GM06990 (cell line): ENCODE results near the gene RECQL5.
"Not testable (repeated sequence)": the region's sequence is repeated elsewhere in the genome, so short reads cannot be mapped to it uniquely, and the experiment has no call there.

Experiments used
- DNase-seq: peaks from one replicate; pipeline ENCODE4 v3.0.0-alpha.2; 2011; ENCODE audit not compliant: insufficient read length; ENCODE audit errors: extremely low read depth
- H3K27me3 ChIP-seq: replicated peaks from 2 replicates; pipeline ENCODE4 v1.6.0; 2011; ENCODE audit warnings: low read length; ENCODE audit not compliant: control insufficient read depth, insufficient read depth
- H3K36me3 ChIP-seq: 2 replicates; pipeline ENCODE4 v1.5.1; 2011; ENCODE audit warnings: low read length; ENCODE audit not compliant: control insufficient read depth, insufficient read depth
- H3K4me3 ChIP-seq: replicated peaks from 2 replicates; pipeline ENCODE4 v1.5.1; 2011; ENCODE audit warnings: low read depth, mild to moderate bottlenecking, control low read depth, low read length
- CTCF ChIP-seq: IDR thresholded peaks from 2 replicates; pipeline ENCODE4 v1.5.1; 2011; ENCODE audit warnings: low read length, control low read depth, mild to moderate bottlenecking, inconsistent platforms; ENCODE audit not compliant: insufficient read depth, poor library complexity, severe bottlenecking

RECQL5 gene

GRCh38 chr17:75595284-75595919, 71.6 kb downstream of the RECQL5 start:
- TF ChIP-seq CTCF, result no peak
- no peak for DNase-seq
- no peaks in the 10 kb centered on the region; the same call in 1 of the 2 replicates for H3K27me3 ChIP-seq
- no peak overlapping the region for H3K4me3 ChIP-seq
- H3K36me3 ChIP-seq, result no peaks in the 10 kb centered on the region

- no peak for TF ChIP-seq CTCF
- Histone ChIP-seq H3K36me3 (no peaks in the 10 kb centered on the region), H3K4me3 (no peak overlapping the region), H3K27me3 (no peaks in the 10 kb centered on the region; the same call in 1 of the 2 replicates)
- DNase-seq, result no peak
Observed at GRCh38 chr17:75594499-75595283, 72.3 kb downstream of the RECQL5 start.

GRCh38 chr17:75593430-75593829, 73.5 kb downstream of the RECQL5 start:
- H3K27me3 ChIP-seq, H3K36me3 ChIP-seq, H3K4me3 ChIP-seq, DNase-seq: not testable (repeated sequence)

- TF ChIP-seq CTCF, result no peak
- Histone ChIP-seq H3K36me3 (no peaks in the 10 kb centered on the region), H3K27me3 (peaks cover 1% of the 10 kb centered on the region), H3K4me3 (no peak overlapping the region)
- DNase-seq, result peak; percentile 9
Observed at GRCh38 chr17:75592348-75593020, 74.5 kb downstream of the RECQL5 start.

- TF ChIP-seq CTCF, result no peak
- Histone ChIP-seq H3K36me3 (no peaks in the 10 kb centered on the region), H3K4me3 (no peak overlapping the region), H3K27me3 (peaks cover 2% of the 10 kb centered on the region)
- no peak for DNase-seq
Observed at GRCh38 chr17:75591722-75592302, 75.1 kb downstream of the RECQL5 start.
